ENCODE data around the gene FAM83G.
"Not testable (repeated sequence)": the region's sequence is repeated elsewhere in the genome, so short reads cannot be mapped to it uniquely, and the experiment has no call there.

DNA sequence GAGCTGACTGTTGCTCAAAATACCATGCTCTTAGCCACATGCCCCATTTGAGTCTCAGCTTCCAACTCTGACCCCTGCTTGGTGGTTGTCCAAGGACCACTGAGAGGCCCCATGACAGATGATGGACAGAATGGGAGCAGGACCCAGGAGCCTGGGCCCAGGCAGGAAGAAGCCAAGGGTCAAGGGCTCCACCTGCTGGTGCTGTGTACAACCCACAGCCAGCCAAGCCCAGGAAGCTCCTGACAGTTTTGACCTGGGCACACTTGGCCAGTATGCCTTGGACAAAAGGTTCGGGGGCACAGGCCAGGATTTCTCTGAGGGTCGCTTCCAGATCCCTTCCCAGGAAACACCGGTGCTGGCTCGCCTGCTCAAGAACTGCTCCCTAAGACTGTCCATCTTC is 27.2 kb upstream of the FAM83G start:
- TF ChIP-seq, protein P1, sequence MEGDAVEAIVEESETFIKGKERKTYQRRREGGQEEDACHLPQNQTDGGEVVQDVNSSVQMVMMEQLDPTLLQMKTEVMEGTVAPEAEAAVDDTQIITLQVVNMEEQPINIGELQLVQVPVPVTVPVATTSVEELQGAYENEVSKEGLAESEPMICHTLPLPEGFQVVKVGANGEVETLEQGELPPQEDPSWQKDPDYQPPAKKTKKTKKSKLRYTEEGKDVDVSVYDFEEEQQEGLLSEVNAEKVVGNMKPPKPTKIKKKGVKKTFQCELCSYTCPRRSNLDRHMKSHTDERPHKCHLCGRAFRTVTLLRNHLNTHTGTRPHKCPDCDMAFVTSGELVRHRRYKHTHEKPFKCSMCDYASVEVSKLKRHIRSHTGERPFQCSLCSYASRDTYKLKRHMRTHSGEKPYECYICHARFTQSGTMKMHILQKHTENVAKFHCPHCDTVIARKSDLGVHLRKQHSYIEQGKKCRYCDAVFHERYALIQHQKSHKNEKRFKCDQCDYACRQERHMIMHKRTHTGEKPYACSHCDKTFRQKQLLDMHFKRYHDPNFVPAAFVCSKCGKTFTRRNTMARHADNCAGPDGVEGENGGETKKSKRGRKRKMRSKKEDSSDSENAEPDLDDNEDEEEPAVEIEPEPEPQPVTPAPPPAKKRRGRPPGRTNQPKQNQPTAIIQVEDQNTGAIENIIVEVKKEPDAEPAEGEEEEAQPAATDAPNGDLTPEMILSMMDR (IDR thresholded peaks at IDR 0.05; ENCODE audit: insufficient read depth, low read depth, low read length): not testable (repeated sequence)
- not testable (repeated sequence) for TF ChIP-seq EZH2 (IDR thresholded peaks at IDR 0.05; ENCODE audit: insufficient read depth, low read length)

Data from astrocyte (in vitro differentiated cells and primary cell).